Caco-2 (cell line): ENCODE measurements around the gene PLEKHA6. TPM values are rescaled to one million over a fixed set of nuclear protein-coding genes. Genes with fewer than 3 reads are reported as not detected.

Experiments used
- BruUV-seq: library from RNA; stranded (reverse); fragments of 400-500 nt; replicated peaks from 2 replicates; lab custom pipeline; 2021; lab: Mats Ljungman, UMichigan
- CTCF ChIA-PET: fragments of 300-600 bp; sonication (Branson Sonifier 250); formaldehyde crosslinking; loops from one replicate; lab custom pipeline; 2022; ENCODE audit warnings: antibody characterized with exemption; lab: Charles Lee
- POLR2A ChIA-PET: fragments of 300-600 bp; sonication (Branson Sonifier 250); formaldehyde crosslinking; loops from one replicate; lab custom pipeline; 2022; ENCODE audit warnings: antibody characterized with exemption; lab: Charles Lee
- DNase-seq, 2 experiments: peaks; one replicate each; pipeline versions ENCODE4 v3.0.0 to v3.0.0-alpha.2; 2020 to 2022
- H3K27me3 ChIP-seq: replicated peaks from 2 replicates; pipeline ENCODE4 v1.6.0; 2011; ENCODE audit warnings: low read length; ENCODE audit not compliant: control insufficient read depth, insufficient read depth
- H3K36me3 ChIP-seq: 2 replicates; pipeline ENCODE4 v1.5.1; 2011; ENCODE audit warnings: low read length; ENCODE audit not compliant: control insufficient read depth, insufficient read depth
- H3K4me1 ChIP-seq: fragments of 250-450 bp; sonication (Bioruptor Pico); 2 replicates; pipeline ENCODE4 v1.5.1; 2020; ENCODE audit warnings: mild to moderate bottlenecking
- H3K4me3 ChIP-seq: 2 replicates; pipeline ENCODE4 v1.5.1; 2011; ENCODE audit warnings: low read depth, mild to moderate bottlenecking, control low read depth, low read length
- H3K9me3 ChIP-seq: fragments of 250-450 bp; sonication (Bioruptor Pico); 2 replicates; pipeline ENCODE4 v1.5.1; 2020; ENCODE audit warnings: mild to moderate bottlenecking, moderate library complexity
- H3K27ac Mint-ChIP-seq: one replicate; pipeline ENCODE4 v1.8.0; 2022; ENCODE audit warnings: mixed read lengths; ENCODE audit not compliant: unreplicated experiment
- H3K27me3 Mint-ChIP-seq: one replicate; pipeline ENCODE4 v1.8.0; 2022; ENCODE audit warnings: mixed read lengths; ENCODE audit not compliant: insufficient read depth, unreplicated experiment
- H3K36me3 Mint-ChIP-seq: one replicate; pipeline ENCODE4 v1.8.0; 2022; ENCODE audit warnings: mild to moderate bottlenecking, mixed read lengths; ENCODE audit not compliant: insufficient read depth, unreplicated experiment
- H3K4me1 Mint-ChIP-seq: one replicate; pipeline ENCODE4 v1.8.0; 2022; ENCODE audit warnings: low read depth, mixed read lengths; ENCODE audit not compliant: unreplicated experiment
- H3K4me3 Mint-ChIP-seq: one replicate; pipeline ENCODE4 v1.8.0; 2022; ENCODE audit warnings: mild to moderate bottlenecking, moderate library complexity, mixed read lengths; ENCODE audit not compliant: unreplicated experiment
- H3K9me3 Mint-ChIP-seq: one replicate; pipeline ENCODE4 v1.8.0; 2022; ENCODE audit warnings: mixed read lengths; ENCODE audit not compliant: unreplicated experiment
- CTCF ChIP-seq, 2 experiments: fragments of 200-600 bp in 1 of 2; IDR thresholded peaks; 1 replicate in 1 of 2; 2 replicates in 1 of 2; pipeline versions ENCODE4 v1.5.1 to v1.8.0; 2011 to 2022; ENCODE audit warnings: antibody characterized with exemption in 1 of 2, control low read depth in 1 of 2, inconsistent platforms in 1 of 2, low read depth in 1 of 2, low read length in 1 of 2, mild to moderate bottlenecking in 1 of 2, moderate library complexity in 1 of 2; ENCODE audit not compliant: insufficient read depth in 1 of 2, severe bottlenecking in 1 of 2, unreplicated experiment in 1 of 2
- intact Hi-C: fragments of 100-400 bp; cut with micrococcal nuclease; formaldehyde crosslinking; loops from one replicate; pipeline ENCODE4 v1.10.0; 2022; ENCODE audit not compliant: unreplicated experiment
- total RNA-seq: library from RNA; stranded (reverse); gene quantifications from 2 replicates; pipeline ENCODE4 v1.2.3, GENCODE V29; 2022

PLEKHA6 gene
- total RNA-seq, 1 experiment from 2014 or later: 18.8 TPM

DNA sequence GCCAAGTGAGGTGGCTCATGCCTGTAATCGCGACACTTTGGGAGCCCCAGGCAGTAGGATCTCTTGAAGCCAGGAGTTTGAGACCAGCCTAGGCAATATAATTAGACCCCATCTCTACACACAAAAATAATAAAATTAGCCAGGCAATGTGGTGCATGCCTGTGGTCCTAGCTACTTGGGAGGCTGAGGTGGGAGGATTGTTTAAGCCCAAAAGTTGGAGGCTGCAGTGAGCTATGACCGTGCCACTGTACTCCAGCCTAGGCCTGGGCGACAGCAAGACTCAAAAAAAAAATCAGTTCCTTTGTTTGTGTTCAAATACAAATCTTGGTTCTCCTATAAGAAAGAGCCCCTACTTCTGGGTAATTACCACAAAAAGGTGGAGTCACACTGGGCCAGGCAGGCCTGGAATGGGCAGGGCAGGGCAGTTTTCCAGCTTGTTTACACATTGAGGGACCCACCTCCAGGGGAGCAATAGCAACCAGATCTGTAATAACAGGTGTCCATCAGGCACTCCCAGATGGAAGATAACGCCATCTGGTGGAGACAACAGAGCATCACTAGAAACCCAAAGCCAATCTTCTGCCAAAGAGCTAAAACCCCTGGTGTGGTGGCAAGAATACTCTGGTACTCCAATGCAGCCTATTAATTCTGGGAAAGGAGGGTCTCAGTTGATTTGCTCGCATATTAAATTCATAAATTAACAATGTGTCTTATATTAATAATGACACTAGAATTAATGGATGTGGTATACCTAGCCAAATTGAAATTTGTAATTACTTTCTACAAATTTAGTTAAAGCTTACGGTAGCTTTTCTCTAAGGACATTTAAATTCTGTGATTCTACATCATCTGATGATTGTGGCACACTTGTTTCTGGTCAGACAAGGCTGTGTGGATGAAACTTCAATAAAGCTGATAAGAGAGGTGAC lies 38.7 kb upstream of the PLEKHA6 start:
- no peaks in the 10 kb centered on the region for H3K27me3 ChIP-seq
- H3K36me3 ChIP-seq: no peaks in the 10 kb centered on the region
- peak; percentile 82 to 90 for TF ChIP-seq CTCF (IDR thresholded peaks at IDR 0.05; ENCODE audit: insufficient read depth in 1 of 2, low read depth in 1 of 2, low read length in 1 of 2, severe bottlenecking in 1 of 2, unreplicated experiment in 1 of 2)
- Mint-ChIP-seq H3K9me3 (no peaks in the 10 kb centered on the region), H3K4me3 (no peak overlapping the region), H3K27ac (no peak overlapping the region), H3K36me3 (peaks cover 45% of the 10 kb centered on the region), H3K4me1 (peaks cover 10% of the 10 kb centered on the region), H3K27me3 (no peaks in the 10 kb centered on the region)
- H3K4me3 ChIP-seq: no peak overlapping the region
- intact Hi-C loops: loop anchor here (1.0 kb wide), 6 partner anchors 13 to 236 kb away; partner anchors contain the start of gene PPP1R15B
- BruUV-seq: no TSS peak
- DNase-seq: peak; percentile 88 to 91
- CTCF ChIA-PET: interaction anchor here (0.6 to 2.8 kb wide), 36 partner anchors 9 to 1131 kb away, joined by 3 to 44 read pairs (median 5); partner anchors contain the start of genes GOLT1A, MDM4 and PIK3C2B
- no peaks in the 10 kb centered on the region for H3K9me3 ChIP-seq
- POLR2A ChIA-PET: interaction anchor here (1.0 to 1.1 kb wide), 2 partner anchors 46 to 118 kb away, joined by 3 to 5 read pairs; partner anchors contain the start of gene MDM4
- no peaks in the 10 kb centered on the region for H3K4me1 ChIP-seq

DNA sequence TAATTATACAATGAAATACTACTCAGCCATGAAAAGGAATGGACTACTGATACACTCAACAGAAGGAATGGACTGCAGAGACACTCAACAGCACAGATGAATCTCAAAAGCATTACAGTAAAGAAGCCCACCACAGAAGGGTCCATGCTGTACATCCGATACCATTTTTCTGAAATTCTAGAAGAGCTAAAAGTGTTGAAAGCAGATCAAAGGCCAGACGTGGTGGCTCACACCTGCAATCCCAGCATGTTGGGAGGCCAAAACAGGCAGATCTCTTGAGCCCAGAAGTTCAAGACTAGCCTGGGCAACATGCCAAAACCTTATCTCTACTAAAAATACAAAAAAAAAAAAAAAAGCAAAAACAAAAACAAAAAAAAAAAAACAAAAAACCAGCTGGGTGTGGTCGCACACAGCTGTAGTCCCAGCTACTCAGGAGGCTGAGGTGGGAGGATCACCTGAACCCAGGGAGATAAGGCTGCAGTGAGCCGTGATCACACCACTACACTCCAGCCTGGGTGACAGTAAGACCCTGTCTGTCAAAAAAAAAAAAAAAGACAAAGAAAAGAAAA lies 36.4 kb upstream of the PLEKHA6 start:
- DNase-seq: no peak
- no peak overlapping the region for H3K4me3 Mint-ChIP-seq
- H3K9me3 ChIP-seq: no peaks in the 10 kb centered on the region
- ChIA-PET POLR2A (no interaction called here), CTCF (interaction anchor here (0.7 to 1.0 kb wide), 2 partner anchors 14 to 1426 kb away, joined by 3 to 4 read pairs; no protein-coding TSS in a partner anchor)
- H3K4me3 ChIP-seq: no peak overlapping the region
- BruUV-seq: no TSS peak
- peaks cover 35% of the 10 kb centered on the region for H3K36me3 Mint-ChIP-seq
- no peaks in the 10 kb centered on the region for H3K4me1 ChIP-seq
- no peaks in the 10 kb centered on the region for H3K36me3 ChIP-seq
- intact Hi-C loops: no loop called here
- no peak overlapping the region for H3K27ac Mint-ChIP-seq
- TF ChIP-seq CTCF (IDR thresholded peaks at IDR 0.05; ENCODE audit: insufficient read depth in 1 of 2, low read depth in 1 of 2, low read length in 1 of 2, severe bottlenecking in 1 of 2, unreplicated experiment in 1 of 2): no peak
- no peaks in the 10 kb centered on the region for H3K27me3 ChIP-seq
- peaks cover 8% of the 10 kb centered on the region for H3K4me1 Mint-ChIP-seq
- H3K9me3 Mint-ChIP-seq: no peaks in the 10 kb centered on the region
- no peaks in the 10 kb centered on the region for H3K27me3 Mint-ChIP-seq

DNA sequence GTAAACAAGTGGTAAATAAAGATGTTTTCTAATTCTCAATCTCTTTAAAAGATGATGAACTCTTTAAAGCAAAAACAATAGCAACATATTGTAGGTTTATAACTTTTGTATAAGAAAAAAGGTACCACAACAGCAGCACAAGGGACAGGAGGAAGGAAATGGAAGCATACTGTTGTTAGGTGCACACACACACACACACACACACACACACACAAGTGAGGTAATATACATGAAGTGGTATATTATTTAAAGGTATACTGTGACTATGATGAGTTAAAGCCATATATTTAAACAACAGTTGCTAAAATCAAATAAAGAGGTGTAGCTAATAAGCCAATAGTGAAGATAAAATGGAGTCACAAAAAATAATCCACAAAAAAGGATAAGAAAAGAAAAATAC lies 31.9 kb upstream of the PLEKHA6 start:
- DNase-seq: no peak
- BruUV-seq: no TSS peak
- POLR2A ChIA-PET: no interaction called here
- intact Hi-C loops: no loop called here
- CTCF ChIA-PET: no interaction called here
- H3K36me3 ChIP-seq: no peaks in the 10 kb centered on the region
- no peak overlapping the region for H3K4me3 ChIP-seq
- H3K9me3 Mint-ChIP-seq: no peaks in the 10 kb centered on the region
- no peaks in the 10 kb centered on the region for H3K4me1 Mint-ChIP-seq
- TF ChIP-seq CTCF (IDR thresholded peaks at IDR 0.05; ENCODE audit: insufficient read depth in 1 of 2, low read depth in 1 of 2, low read length in 1 of 2, severe bottlenecking in 1 of 2, unreplicated experiment in 1 of 2): no peak
- H3K4me3 Mint-ChIP-seq: no peak overlapping the region
- no peak overlapping the region for H3K27ac Mint-ChIP-seq
- H3K36me3 Mint-ChIP-seq: peaks cover 6% of the 10 kb centered on the region
- H3K4me1 ChIP-seq: no peaks in the 10 kb centered on the region
- H3K27me3 ChIP-seq: no peaks in the 10 kb centered on the region
- H3K27me3 Mint-ChIP-seq: no peaks in the 10 kb centered on the region
- no peaks in the 10 kb centered on the region for H3K9me3 ChIP-seq
